ENCODE data around the gene NET1.

DNA sequence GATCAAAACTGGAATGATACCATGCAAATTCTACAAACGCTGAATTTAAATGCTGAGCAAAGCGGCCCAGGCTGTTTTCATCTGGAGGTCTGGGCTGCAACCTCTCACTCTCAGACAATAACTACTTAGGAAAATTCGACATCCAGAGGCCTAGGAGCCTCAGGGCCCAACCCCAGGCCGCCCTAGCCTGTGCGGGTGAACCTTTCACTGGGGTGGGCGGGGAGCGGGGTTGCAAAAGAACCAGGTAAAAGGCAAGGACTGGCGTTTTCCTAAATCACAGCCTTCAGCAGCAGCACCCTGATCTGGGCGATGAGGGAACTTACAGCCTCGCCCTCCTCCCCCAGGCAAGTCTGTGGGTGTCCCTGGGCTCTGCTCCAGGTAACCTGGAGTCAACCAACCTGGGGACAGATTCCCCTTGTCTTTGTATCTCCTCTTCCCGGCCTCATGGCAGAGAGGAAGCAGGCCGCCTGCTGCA is 53.7 kb downstream of the NET1 start:
- TF ChIP-seq POLR2A (IDR thresholded peaks at IDR 0.05) (no peak), POLR2AphosphoS5 (IDR thresholded peaks at IDR 0.05) (no peak), EP300 (IDR thresholded peaks at IDR 0.05; ENCODE audit: low read depth) (no peak)
- TF ChIP-seq, protein P1, sequence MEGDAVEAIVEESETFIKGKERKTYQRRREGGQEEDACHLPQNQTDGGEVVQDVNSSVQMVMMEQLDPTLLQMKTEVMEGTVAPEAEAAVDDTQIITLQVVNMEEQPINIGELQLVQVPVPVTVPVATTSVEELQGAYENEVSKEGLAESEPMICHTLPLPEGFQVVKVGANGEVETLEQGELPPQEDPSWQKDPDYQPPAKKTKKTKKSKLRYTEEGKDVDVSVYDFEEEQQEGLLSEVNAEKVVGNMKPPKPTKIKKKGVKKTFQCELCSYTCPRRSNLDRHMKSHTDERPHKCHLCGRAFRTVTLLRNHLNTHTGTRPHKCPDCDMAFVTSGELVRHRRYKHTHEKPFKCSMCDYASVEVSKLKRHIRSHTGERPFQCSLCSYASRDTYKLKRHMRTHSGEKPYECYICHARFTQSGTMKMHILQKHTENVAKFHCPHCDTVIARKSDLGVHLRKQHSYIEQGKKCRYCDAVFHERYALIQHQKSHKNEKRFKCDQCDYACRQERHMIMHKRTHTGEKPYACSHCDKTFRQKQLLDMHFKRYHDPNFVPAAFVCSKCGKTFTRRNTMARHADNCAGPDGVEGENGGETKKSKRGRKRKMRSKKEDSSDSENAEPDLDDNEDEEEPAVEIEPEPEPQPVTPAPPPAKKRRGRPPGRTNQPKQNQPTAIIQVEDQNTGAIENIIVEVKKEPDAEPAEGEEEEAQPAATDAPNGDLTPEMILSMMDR (IDR thresholded peaks at IDR 0.05): no peak

All from transverse colon (tissue), 4 donors.